ENCODE measurements around the gene ADAMTS12.

DNA sequence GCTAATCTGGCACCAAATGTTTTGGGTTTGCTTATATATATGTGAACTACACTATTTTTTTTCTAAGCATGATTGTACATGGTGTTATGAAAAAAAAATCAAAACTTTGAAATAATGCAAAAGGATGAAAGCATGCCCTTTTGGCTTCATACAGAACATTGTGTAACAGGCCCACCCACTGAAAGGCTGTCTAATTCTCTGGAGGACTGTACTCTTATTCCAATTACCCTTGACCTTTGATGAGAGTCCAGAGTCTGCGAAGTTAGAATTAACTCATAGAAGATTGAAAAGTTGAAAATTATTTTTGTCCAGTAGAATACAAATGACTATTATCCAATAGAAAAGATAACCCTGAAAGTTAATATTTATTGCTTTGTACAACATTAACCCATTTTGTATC is 117.4 kb downstream of the ADAMTS12 start:
- no peak for TF ChIP-seq POLR2AphosphoS5 (IDR thresholded peaks at IDR 0.05; ENCODE audit: low read depth, low read length)
- TF ChIP-seq, protein P1, sequence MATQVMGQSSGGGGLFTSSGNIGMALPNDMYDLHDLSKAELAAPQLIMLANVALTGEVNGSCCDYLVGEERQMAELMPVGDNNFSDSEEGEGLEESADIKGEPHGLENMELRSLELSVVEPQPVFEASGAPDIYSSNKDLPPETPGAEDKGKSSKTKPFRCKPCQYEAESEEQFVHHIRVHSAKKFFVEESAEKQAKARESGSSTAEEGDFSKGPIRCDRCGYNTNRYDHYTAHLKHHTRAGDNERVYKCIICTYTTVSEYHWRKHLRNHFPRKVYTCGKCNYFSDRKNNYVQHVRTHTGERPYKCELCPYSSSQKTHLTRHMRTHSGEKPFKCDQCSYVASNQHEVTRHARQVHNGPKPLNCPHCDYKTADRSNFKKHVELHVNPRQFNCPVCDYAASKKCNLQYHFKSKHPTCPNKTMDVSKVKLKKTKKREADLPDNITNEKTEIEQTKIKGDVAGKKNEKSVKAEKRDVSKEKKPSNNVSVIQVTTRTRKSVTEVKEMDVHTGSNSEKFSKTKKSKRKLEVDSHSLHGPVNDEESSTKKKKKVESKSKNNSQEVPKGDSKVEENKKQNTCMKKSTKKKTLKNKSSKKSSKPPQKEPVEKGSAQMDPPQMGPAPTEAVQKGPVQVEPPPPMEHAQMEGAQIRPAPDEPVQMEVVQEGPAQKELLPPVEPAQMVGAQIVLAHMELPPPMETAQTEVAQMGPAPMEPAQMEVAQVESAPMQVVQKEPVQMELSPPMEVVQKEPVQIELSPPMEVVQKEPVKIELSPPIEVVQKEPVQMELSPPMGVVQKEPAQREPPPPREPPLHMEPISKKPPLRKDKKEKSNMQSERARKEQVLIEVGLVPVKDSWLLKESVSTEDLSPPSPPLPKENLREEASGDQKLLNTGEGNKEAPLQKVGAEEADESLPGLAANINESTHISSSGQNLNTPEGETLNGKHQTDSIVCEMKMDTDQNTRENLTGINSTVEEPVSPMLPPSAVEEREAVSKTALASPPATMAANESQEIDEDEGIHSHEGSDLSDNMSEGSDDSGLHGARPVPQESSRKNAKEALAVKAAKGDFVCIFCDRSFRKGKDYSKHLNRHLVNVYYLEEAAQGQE (IDR thresholded peaks at IDR 0.05; ENCODE audit: insufficient read depth in 1 of 2, low read depth in 2 of 2, low read length in 2 of 2) = no peak

Measured in PFSK-1 (cell line).